DOHH2 (cell line): ENCODE measurements around the gene ERAS.

Source experiments
- H3F3A ChIP-seq: fragments of 200-600 bp; sonication (generic), shearing (Covaris generic); 2 replicates; pipeline ENCODE4 v1.6.0; 2016; ENCODE audit warnings: antibody characterized with exemption, mild to moderate bottlenecking; ENCODE audit not compliant: control insufficient read depth, insufficient read depth
- H3K27ac ChIP-seq: fragments of 200-600 bp; sonication (generic); 2 replicates; pipeline ENCODE4 v1.5.1; 2014; ENCODE audit warnings: low read depth, mild to moderate bottlenecking, low read length, moderate library complexity
- H3K27me3 ChIP-seq: fragments of 200-600 bp; sonication (generic); 2 replicates; pipeline ENCODE4 v1.6.1; 2014; ENCODE audit warnings: mild to moderate bottlenecking, low read length, mixed read lengths; ENCODE audit not compliant: control insufficient read depth
- H3K36me3 ChIP-seq: fragments of 200-600 bp; sonication (generic); 2 replicates; pipeline ENCODE4 v1.6.1; 2014; ENCODE audit warnings: mild to moderate bottlenecking, low read length, moderate library complexity, mixed read lengths; ENCODE audit not compliant: control insufficient read depth
- H3K4me1 ChIP-seq: fragments of 200-600 bp; sonication (generic); 2 replicates; pipeline ENCODE4 v1.6.1; 2014; ENCODE audit warnings: mild to moderate bottlenecking, low read length, mixed read lengths; ENCODE audit not compliant: control insufficient read depth
- H3K4me2 ChIP-seq: fragments of 200-600 bp; sonication (generic); 2 replicates; pipeline ENCODE4 v1.6.0; 2014; ENCODE audit warnings: mild to moderate bottlenecking, low read length, moderate library complexity
- H3K4me3 ChIP-seq: fragments of 200-600 bp; sonication (generic); 2 replicates; pipeline ENCODE4 v1.5.1; 2014; ENCODE audit warnings: mild to moderate bottlenecking, low read length, mixed read lengths
- H3K79me2 ChIP-seq: fragments of 200-600 bp; sonication (generic); 2 replicates; pipeline ENCODE4 v1.6.1; 2014; ENCODE audit warnings: mild to moderate bottlenecking, low read length, mixed read lengths; ENCODE audit not compliant: control insufficient read depth
- H3K9me2 ChIP-seq: fragments of 200-600 bp; sonication (generic); replicated peaks from 2 replicates; pipeline ENCODE4 v1.6.1; 2014; ENCODE audit warnings: mild to moderate bottlenecking, low read length, mixed read lengths; ENCODE audit not compliant: control insufficient read depth
- H3K9me3 ChIP-seq: fragments of 200-600 bp; sonication (generic); 2 replicates; pipeline ENCODE4 v1.6.1; 2014; ENCODE audit warnings: antibody characterized with exemption, low read length, mixed read lengths; ENCODE audit not compliant: control insufficient read depth, insufficient read depth
- H4K20me1 ChIP-seq: fragments of 200-600 bp; sonication (generic); 2 replicates; pipeline ENCODE4 v1.6.0; 2014; ENCODE audit warnings: low read depth, mild to moderate bottlenecking, antibody characterized with exemption, low read length, moderate library complexity; ENCODE audit not compliant: control insufficient read depth, insufficient read depth
- EZH2phosphoT487 ChIP-seq: fragments of 200-600 bp; sonication (generic); IDR thresholded peaks from 2 replicates; pipeline ENCODE4 v1.6.1; 2017; ENCODE audit warnings: borderline replicate concordance, mild to moderate bottlenecking, antibody characterized with exemption, low read length, moderate library complexity, mixed read lengths
- TF ChIP-seq, protein P1 (sequence below): fragments of 200-600 bp; sonication (generic); IDR thresholded peaks from one replicate; pipeline ENCODE4 v1.5.1; 2014; ENCODE audit warnings: antibody characterized with exemption, mild to moderate bottlenecking, low read depth, low read length; ENCODE audit not compliant: poor library complexity, severe bottlenecking

Gene ERAS

DNA sequence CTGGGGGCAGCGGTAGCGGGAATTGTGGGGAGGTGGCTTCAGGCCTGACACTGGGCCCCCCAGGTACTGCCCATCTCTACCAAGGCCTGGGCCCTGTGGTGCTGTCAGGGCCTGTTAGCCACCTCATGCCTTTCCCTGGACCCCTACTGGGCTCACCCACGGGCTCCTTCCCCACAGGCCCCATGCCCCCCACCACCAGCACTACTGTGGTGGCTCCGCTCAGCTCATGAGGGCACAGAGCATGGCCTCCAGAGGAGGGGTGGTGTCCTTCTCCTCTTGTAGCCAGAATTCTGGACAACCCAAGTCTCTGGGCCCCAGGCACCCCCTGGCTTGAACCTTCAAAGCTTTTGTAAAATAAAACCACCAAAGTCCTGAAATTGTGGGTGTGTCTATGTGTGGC is 32.4 kb upstream of the ERAS start:
- no peaks in the 10 kb centered on the region for H3K4me1 ChIP-seq
- H3K9me3 ChIP-seq = no peaks in the 10 kb centered on the region
- no peak overlapping the region for H3K4me3 ChIP-seq
- H3K9me2 ChIP-seq = no peaks in the 10 kb centered on the region
- H3K79me2 ChIP-seq = no peaks in the 10 kb centered on the region
- H3K4me2 ChIP-seq = no peak overlapping the region
- no peak for TF ChIP-seq EZH2phosphoT487
- TF ChIP-seq, protein P1, sequence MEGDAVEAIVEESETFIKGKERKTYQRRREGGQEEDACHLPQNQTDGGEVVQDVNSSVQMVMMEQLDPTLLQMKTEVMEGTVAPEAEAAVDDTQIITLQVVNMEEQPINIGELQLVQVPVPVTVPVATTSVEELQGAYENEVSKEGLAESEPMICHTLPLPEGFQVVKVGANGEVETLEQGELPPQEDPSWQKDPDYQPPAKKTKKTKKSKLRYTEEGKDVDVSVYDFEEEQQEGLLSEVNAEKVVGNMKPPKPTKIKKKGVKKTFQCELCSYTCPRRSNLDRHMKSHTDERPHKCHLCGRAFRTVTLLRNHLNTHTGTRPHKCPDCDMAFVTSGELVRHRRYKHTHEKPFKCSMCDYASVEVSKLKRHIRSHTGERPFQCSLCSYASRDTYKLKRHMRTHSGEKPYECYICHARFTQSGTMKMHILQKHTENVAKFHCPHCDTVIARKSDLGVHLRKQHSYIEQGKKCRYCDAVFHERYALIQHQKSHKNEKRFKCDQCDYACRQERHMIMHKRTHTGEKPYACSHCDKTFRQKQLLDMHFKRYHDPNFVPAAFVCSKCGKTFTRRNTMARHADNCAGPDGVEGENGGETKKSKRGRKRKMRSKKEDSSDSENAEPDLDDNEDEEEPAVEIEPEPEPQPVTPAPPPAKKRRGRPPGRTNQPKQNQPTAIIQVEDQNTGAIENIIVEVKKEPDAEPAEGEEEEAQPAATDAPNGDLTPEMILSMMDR = no peak
- H3K27me3 ChIP-seq = no peaks in the 10 kb centered on the region
- no peak overlapping the region for H3K27ac ChIP-seq
- no peaks in the 10 kb centered on the region for H3K36me3 ChIP-seq
- no peaks in the 10 kb centered on the region for H3F3A ChIP-seq
- H4K20me1 ChIP-seq = no peaks in the 10 kb centered on the region

DNA sequence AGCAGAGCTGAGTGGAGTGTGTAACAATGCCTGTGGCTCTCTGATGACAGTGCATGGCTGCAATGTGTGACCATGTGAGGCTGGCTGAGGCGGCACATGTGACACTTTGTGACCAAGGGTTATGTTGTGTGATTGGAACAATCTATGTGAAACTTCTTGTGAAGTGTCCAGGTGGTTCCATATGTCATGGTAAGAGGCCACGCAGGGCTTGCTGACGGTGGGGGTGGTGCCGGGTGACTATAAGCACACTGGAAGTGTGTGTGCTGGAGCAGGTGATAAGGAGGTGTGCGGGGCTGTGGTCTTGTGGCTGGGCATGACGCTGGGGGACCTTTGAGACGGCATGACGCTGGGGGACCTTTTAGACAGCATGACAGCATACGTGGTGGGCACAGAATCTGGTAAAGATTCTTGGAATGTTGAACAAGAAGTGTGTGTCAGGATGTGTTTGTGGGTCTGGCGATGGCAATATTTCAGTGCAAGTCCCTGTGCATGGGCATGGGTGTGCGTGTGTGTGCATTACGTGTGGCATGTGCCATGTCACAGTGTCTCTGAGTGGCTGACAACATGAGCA is 31.9 kb upstream of the ERAS start:
- no peak for TF ChIP-seq EZH2phosphoT487
- TF ChIP-seq, protein P1 = no peak
- H3K9me3 ChIP-seq = no peaks in the 10 kb centered on the region
- H3K36me3 ChIP-seq = no peaks in the 10 kb centered on the region
- no peaks in the 10 kb centered on the region for H3K9me2 ChIP-seq
- H3K27me3 ChIP-seq = no peaks in the 10 kb centered on the region
- no peaks in the 10 kb centered on the region for H3K4me1 ChIP-seq
- no peaks in the 10 kb centered on the region for H3K79me2 ChIP-seq
- H3F3A ChIP-seq = no peaks in the 10 kb centered on the region
- no peak overlapping the region for H3K4me3 ChIP-seq
- H3K4me2 ChIP-seq = no peak overlapping the region
- H4K20me1 ChIP-seq = no peaks in the 10 kb centered on the region
- no peak overlapping the region for H3K27ac ChIP-seq

DNA sequence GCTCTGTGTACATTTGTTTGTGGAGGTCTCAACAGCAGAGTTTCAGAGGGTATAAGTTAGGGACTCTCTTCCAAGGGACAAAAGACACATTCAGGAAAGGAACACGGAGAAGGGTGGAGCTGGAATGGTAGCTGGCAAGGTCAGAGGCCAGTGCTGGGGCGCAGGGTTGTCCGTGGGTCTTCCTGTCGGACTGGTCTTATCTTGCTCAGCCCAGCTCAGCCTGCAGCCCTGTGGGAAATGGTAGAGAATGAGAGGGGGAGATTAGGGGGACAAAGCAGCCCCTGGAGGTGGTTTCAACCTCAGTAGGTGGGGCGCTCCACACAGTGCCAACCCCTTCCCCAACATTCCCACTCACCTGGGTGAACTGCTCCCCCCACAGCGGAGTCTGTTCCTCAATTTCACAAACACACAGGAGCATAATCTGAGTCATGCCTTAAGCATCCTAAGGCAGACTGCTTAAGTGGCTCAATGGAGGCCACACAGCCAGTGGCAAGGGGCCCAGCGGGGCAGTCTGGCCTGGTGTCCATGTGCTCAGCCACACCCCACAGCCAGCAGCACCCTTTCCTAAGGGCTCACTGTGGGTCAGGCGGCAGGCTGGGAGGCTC is 31.3 kb upstream of the ERAS start:
- no peaks in the 10 kb centered on the region for H4K20me1 ChIP-seq
- H3K4me1 ChIP-seq = no peaks in the 10 kb centered on the region
- no peak overlapping the region for H3K27ac ChIP-seq
- no peaks in the 10 kb centered on the region for H3K9me3 ChIP-seq
- H3K4me3 ChIP-seq = no peak overlapping the region
- no peak for TF ChIP-seq EZH2phosphoT487
- TF ChIP-seq, protein P1 = no peak
- H3K36me3 ChIP-seq = no peaks in the 10 kb centered on the region
- H3K27me3 ChIP-seq = no peaks in the 10 kb centered on the region
- H3K9me2 ChIP-seq = no peaks in the 10 kb centered on the region
- H3K4me2 ChIP-seq = no peak overlapping the region
- H3K79me2 ChIP-seq = no peaks in the 10 kb centered on the region
- no peaks in the 10 kb centered on the region for H3F3A ChIP-seq

DNA sequence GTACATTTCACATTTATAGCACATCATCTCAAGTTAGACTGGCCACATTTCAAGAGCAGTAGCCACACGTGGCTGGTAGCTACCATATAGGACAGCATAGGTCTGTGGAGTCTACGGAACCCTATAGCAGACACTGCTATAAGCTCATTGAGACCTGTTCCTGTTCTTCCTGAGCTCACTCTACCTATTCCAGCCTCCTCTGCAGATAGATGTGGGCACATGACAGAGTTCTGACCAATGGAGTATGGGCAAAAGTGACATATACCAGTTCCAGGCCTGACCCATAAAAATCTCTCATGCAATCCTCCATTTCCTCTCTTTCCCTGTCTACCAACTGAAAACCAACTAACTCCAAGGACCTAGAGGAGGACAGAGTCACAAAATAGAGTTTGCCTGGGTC is 28.0 kb upstream of the ERAS start:
- Histone ChIP-seq H3K4me1 (peaks cover 14% of the 10 kb centered on the region), H3K36me3 (peaks cover 3% of the 10 kb centered on the region; the same call in 1 of the 2 replicates)
- TF ChIP-seq, protein P1 = no peak

More for the DNA sequence above, 28.0 kb upstream of the ERAS start:
- Histone ChIP-seq H3K9me3 (no peaks in the 10 kb centered on the region), H3K4me2 (no peak overlapping the region), H3K27me3 (no peaks in the 10 kb centered on the region), H3K9me2 (no peaks in the 10 kb centered on the region), H3F3A (no peaks in the 10 kb centered on the region), H3K27ac (no peak overlapping the region), H3K4me3 (no peak overlapping the region), H3K79me2 (peaks cover 3% of the 10 kb centered on the region; the same call in 1 of the 2 replicates), H4K20me1 (no peaks in the 10 kb centered on the region)
